Liver (tissue), 9 donors: ENCODE measurements around the gene ADCY4. TPM values are rescaled to one million over a fixed set of nuclear protein-coding genes. Genes with fewer than 3 reads are reported as not detected.

ENCODE experiments used
- DNase-seq: peaks from one replicate; pipeline ENCODE4 v3.0.0-alpha.2; 2017; ENCODE audit warnings: low spot score
- H3K27ac ChIP-seq, 2 donors: one replicate each; pipeline ENCODE4 v1.7.0; 2013; ENCODE audit warnings: inconsistent platforms in 2 of 2, low read length in 2 of 2, control low read depth in 1 of 2, low read depth in 1 of 2, mild to moderate bottlenecking in 1 of 2
- H3K27me3 ChIP-seq, 4 donors: one replicate each; pipeline versions ENCODE4 v1.6.1 to v1.7.0; 2013; ENCODE audit warnings: low read length in 3 of 4, inconsistent platforms in 1 of 4, mild to moderate bottlenecking in 1 of 4, moderate library complexity in 1 of 4; ENCODE audit not compliant: control insufficient read depth in 4 of 4, insufficient read depth in 4 of 4
- H3K36me3 ChIP-seq, 4 donors: one replicate each; pipeline versions ENCODE4 v1.6.1 to v1.7.0; 2013; ENCODE audit warnings: low read length in 3 of 4, mild to moderate bottlenecking in 3 of 4, low read depth in 1 of 4, moderate library complexity in 1 of 4; ENCODE audit not compliant: control insufficient read depth in 4 of 4, insufficient read depth in 3 of 4
- H3K4me1 ChIP-seq, 4 donors: one replicate each; pipeline versions ENCODE4 v1.6.1 to v1.7.0; 2013; ENCODE audit warnings: low read length in 3 of 4, mild to moderate bottlenecking in 3 of 4, moderate library complexity in 1 of 4; ENCODE audit not compliant: control insufficient read depth in 4 of 4, insufficient read depth in 4 of 4
- H3K4me3 ChIP-seq, 3 donors: one replicate each; pipeline versions ENCODE4 v1.6.1 to v1.7.0; 2013; ENCODE audit warnings: low read length in 3 of 3, control low read depth in 1 of 3, low read depth in 1 of 3, mild to moderate bottlenecking in 1 of 3
- H3K9ac ChIP-seq, 2 donors: one replicate each; pipeline ENCODE4 v1.7.0; 2013; ENCODE audit warnings: low read length in 2 of 2, mild to moderate bottlenecking in 2 of 2, moderate library complexity in 2 of 2, control low read depth in 1 of 2, low read depth in 1 of 2
- H3K9me3 ChIP-seq, 4 donors: one replicate each; pipeline versions ENCODE4 v1.6.1 to v1.7.0; 2013; ENCODE audit warnings: low read length in 3 of 4; ENCODE audit not compliant: control insufficient read depth in 4 of 4
- ATF3 ChIP-seq: IDR thresholded peaks from 2 replicates; pipeline ENCODE4 v1.6.1; 2016; ENCODE audit warnings: antibody characterized with exemption
- FOXA1 ChIP-seq: IDR thresholded peaks from 2 replicates; pipeline ENCODE4 v1.6.1; 2016; ENCODE audit warnings: antibody characterized with exemption
- FOXA2 ChIP-seq: IDR thresholded peaks from 2 replicates; pipeline ENCODE4 v1.6.1; 2016; ENCODE audit warnings: antibody characterized with exemption
- JUND ChIP-seq, 2 donors: IDR thresholded peaks; 2 replicates each; pipeline ENCODE4 v1.6.1; 2016; ENCODE audit warnings: antibody characterized with exemption in 2 of 2
- MAX ChIP-seq: IDR thresholded peaks from 2 replicates; pipeline ENCODE4 v1.6.1; 2016; ENCODE audit warnings: antibody characterized with exemption
- NR2F2 ChIP-seq: IDR thresholded peaks from 2 replicates; pipeline ENCODE4 v1.6.1; 2016; ENCODE audit warnings: antibody characterized with exemption
- RXRA ChIP-seq, 2 donors: IDR thresholded peaks; 2 replicates each; pipeline ENCODE4 v1.6.1; 2017 to 2018; ENCODE audit warnings: antibody characterized with exemption in 2 of 2, mild to moderate bottlenecking in 1 of 2
- SP1 ChIP-seq: IDR thresholded peaks from 2 replicates; pipeline ENCODE4 v1.6.1; 2018; ENCODE audit warnings: antibody characterized with exemption, mild to moderate bottlenecking
- TAF1 ChIP-seq: conservative IDR thresholded peaks from 2 replicates; pipeline ENCODE4 v1.6.1; 2016; ENCODE audit warnings: antibody characterized with exemption, mild to moderate bottlenecking
- ZBTB33 ChIP-seq: IDR thresholded peaks from 2 replicates; pipeline ENCODE4 v1.6.1; 2016; ENCODE audit warnings: antibody characterized with exemption
- WGBS: extraction: QIAGEN DNeasy Blood & Tissue Kit; methylation state at CpG from one replicate; pipeline ENCODE4 v1.1.7; 2013; 5-methylcytosine and 5-hydroxymethylcytosine counted together
- polyA plus RNA-seq, 2 donors: library from polyadenylated mRNA; stranded (reverse) in 1 of 2; unstranded in 1 of 2; fragments of 200-250 nt in 1 of 2; fragments of >200 nt in 1 of 2; fragmentation: Nextera tagmentation in 1 of 2; extraction: Ambion mirVana in 1 of 2; gene quantifications; one replicate each; pipeline versions ENCODE4 v1.2.1 to v1.2.3, GENCODE V29; 2013 to 2015
- total RNA-seq, 2 donors: library from RNA; depleted of rRNA; stranded (reverse); fragments of >200 nt; gene quantifications; one replicate each; pipeline ENCODE4 v1.2.3, GENCODE V29; 2014
- donor health status: healthy.
- donor health status: healthy.
- donor health status: healthy.
- donor health status: healthy.
- donor health status: healthy.

ADCY4 gene
- total and polyA plus RNA-seq, 4 donors = 2.2 to 7.2 (median 4.0) TPM

- DNase-seq = no peak
- TF ChIP-seq JUND (IDR thresholded peaks at IDR 0.05) = no peak
- no peak for TF ChIP-seq SP1
- TF ChIP-seq MAX = no peak
- Histone ChIP-seq H3K27me3 (no peaks in the 10 kb centered on the region), H3K4me1 (peaks cover 0 to 9% (median 7%) of the 10 kb centered on the region in 4 donors), H3K4me3 (no peak overlapping the region), H3K9ac (no peak overlapping the region), H3K9me3 (no peaks in the 10 kb centered on the region), H3K27ac (no peak overlapping the region), H3K36me3 (no peaks in the 10 kb centered on the region)
- WGBS = 82% methylated on average over 3 of the region's 3 CpGs
Observed at GRCh38 chr14:24282736-24283135, 52.1 kb downstream of the ADCY4 start.

GRCh38 chr14:24281636-24282035 lies 53.2 kb downstream of the ADCY4 start:
- no peak for DNase-seq
- WGBS = 95% methylated on average over 7 of the region's 7 CpGs
- H3K9me3 ChIP-seq = no peaks in the 10 kb centered on the region

GRCh38 chr14:24280797-24281460 lies 53.9 kb downstream of the ADCY4 start:
- 94% methylated on average over 6 of the region's 6 CpGs for WGBS
- H3K27ac ChIP-seq = no peak overlapping the region
- DNase-seq = no peak

More at GRCh38 chr14:24281636-24282035, 53.2 kb downstream of the ADCY4 start:
- peaks cover 0 to 9% (median 7%) of the 10 kb centered on the region in 4 donors for H3K4me1 ChIP-seq
- H3K9ac ChIP-seq = no peak overlapping the region
- H3K27ac ChIP-seq = no peak overlapping the region
- TF ChIP-seq FOXA2 (no peak), ATF3 (no peak)
- no peaks in the 10 kb centered on the region for H3K27me3 ChIP-seq
- no peak overlapping the region for H3K4me3 ChIP-seq
- no peaks in the 10 kb centered on the region for H3K36me3 ChIP-seq

More at GRCh38 chr14:24280797-24281460, 53.9 kb downstream of the ADCY4 start:
- no peaks in the 10 kb centered on the region for H3K36me3 ChIP-seq
- peaks cover 0 to 9% (median 7%) of the 10 kb centered on the region in 4 donors for H3K4me1 ChIP-seq
- TF ChIP-seq MAX (no peak), TAF1 (no peak), JUND (IDR thresholded peaks at IDR 0.05) (no peak), NR2F2 (no peak), FOXA1 (no peak), ZBTB33 (no peak), FOXA2 (no peak), RXRA (IDR thresholded peaks at IDR 0.05) (no peak)
- no peaks in the 10 kb centered on the region for H3K27me3 ChIP-seq
- no peak overlapping the region for H3K9ac ChIP-seq
- H3K9me3 ChIP-seq = no peaks in the 10 kb centered on the region
- H3K4me3 ChIP-seq = no peak overlapping the region
